UCSD-AML1 (cell line): ENCODE data around the gene RCOR3.
A peak's percentile ranks its signal among the peaks of the same experiment; 100 is the strongest.
"Not testable (repeated sequence)": the region's sequence is repeated elsewhere in the genome, so short reads cannot be mapped to it uniquely, and the experiment has no call there.

Experiments used
- DNase-seq: peaks from one replicate; lab custom pipeline; 2025; ENCODE audit not compliant: unreplicated experiment; lab: John Stamatoyannopoulos, UW

RCOR3 gene

GRCh38 chr1:211258756-211259637 lies at the start of gene RCOR3:
TSS of gene RCOR3 (plus strand) at chr1:211259366. CDS start at chr1:211259561, 195 bp downstream.
- DNase-seq: peak; percentile 98

- no peak for DNase-seq
Observed at GRCh38 chr1:211210052-211210451, 49.1 kb upstream of the RCOR3 start.

- no peak for DNase-seq
Observed at GRCh38 chr1:211210965-211211364, 48.2 kb upstream of the RCOR3 start.

GRCh38 chr1:211213702-211214101 lies 45.5 kb upstream of the RCOR3 start:
- DNase-seq: no peak

GRCh38 chr1:211215577-211215976 lies 43.6 kb upstream of the RCOR3 start:
- DNase-seq: no peak

GRCh38 chr1:211217392-211217791 lies 41.8 kb upstream of the RCOR3 start:
- no peak for DNase-seq

- DNase-seq: not testable (repeated sequence)
Observed at GRCh38 chr1:211222469-211223234, 36.5 kb upstream of the RCOR3 start.

GRCh38 chr1:211228573-211229364 lies 30.4 kb upstream of the RCOR3 start:
- DNase-seq: not testable (repeated sequence)

GRCh38 chr1:211229365-211229759 lies 29.8 kb upstream of the RCOR3 start:
- DNase-seq: no peak

GRCh38 chr1:211231873-211232272 lies 27.3 kb upstream of the RCOR3 start:
- DNase-seq: no peak

- no peak for DNase-seq
Observed at GRCh38 chr1:211236633-211237320, 22.4 kb upstream of the RCOR3 start.

GRCh38 chr1:211237579-211237978 lies 21.6 kb upstream of the RCOR3 start:
- no peak for DNase-seq

GRCh38 chr1:211240567-211240966 lies 18.6 kb upstream of the RCOR3 start:
- not testable (repeated sequence) for DNase-seq

- no peak for DNase-seq
Observed at GRCh38 chr1:211241071-211241470, 18.1 kb upstream of the RCOR3 start.

- not testable (repeated sequence) for DNase-seq
Observed at GRCh38 chr1:211243639-211244038, 15.5 kb upstream of the RCOR3 start.

GRCh38 chr1:211246583-211246982 lies 12.6 kb upstream of the RCOR3 start:
- DNase-seq: not testable (repeated sequence)

- no peak for DNase-seq
Observed at GRCh38 chr1:211247921-211248320, 11.2 kb upstream of the RCOR3 start.

- not testable (repeated sequence) for DNase-seq
Observed at GRCh38 chr1:211249611-211250010, 9.6 kb upstream of the RCOR3 start.

GRCh38 chr1:211257826-211258225 lies 1.3 kb upstream of the RCOR3 start:
- DNase-seq: no peak

- DNase-seq: peak; percentile 73
Observed at GRCh38 chr1:211258310-211258755, 833 bp upstream of the RCOR3 start.
